GM21526 (cell line): Measurements from ENCODE around the gene ZACN.
"Not testable (repeated sequence)": the region's sequence is repeated elsewhere in the genome, so short reads cannot be mapped to it uniquely, and the experiment has no call there.

ENCODE experiments used
- ATAC-seq: cut with Tn5 transposase; IDR thresholded peaks from one replicate; pipeline ENCODE4 v1.9.1; 2021; ENCODE audit warnings: moderate library complexity; ENCODE audit not compliant: unreplicated experiment, low FRiP score

Gene ZACN

GRCh38 chr17:76053246-76054111 lies 25.5 kb upstream of the ZACN start:
- no peak for ATAC-seq

DNA sequence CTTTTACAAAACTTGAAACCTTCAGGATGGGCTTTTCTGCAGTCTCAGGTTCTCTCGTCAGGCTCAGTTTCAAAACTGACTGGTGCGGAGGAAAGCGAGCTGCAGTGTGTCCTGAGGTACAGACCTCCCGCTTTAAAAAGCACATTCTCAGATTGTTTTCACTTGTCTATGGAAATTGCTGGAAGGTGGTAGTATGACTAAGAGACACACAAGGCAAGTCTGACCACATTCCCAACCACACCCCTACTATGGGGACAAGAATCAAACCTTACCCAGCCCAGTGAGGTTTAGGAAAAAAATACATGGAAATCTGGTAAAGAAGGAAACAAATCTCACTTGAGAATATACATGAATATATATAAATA lies 24.9 kb upstream of the ZACN start:
- ATAC-seq = no peak

DNA sequence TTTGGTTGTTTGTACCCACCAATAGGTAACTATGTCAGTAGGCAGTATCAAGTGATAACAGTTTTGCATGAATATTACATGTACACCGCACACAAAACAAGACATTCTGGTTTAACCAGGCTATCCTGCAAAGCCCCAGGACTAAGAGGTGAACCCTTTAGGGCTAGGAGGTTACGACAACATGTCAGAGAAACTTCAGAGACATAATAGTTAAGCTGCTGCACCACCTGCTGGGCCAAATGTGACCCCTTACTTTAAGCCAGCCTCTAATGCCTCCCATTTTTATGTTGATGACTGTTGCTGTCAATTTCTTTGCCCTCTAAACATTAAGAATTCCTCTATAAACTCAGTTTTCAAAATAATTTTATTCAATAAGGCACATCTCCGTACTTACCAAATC lies 22.1 kb upstream of the ZACN start:
- ATAC-seq = no peak

DNA sequence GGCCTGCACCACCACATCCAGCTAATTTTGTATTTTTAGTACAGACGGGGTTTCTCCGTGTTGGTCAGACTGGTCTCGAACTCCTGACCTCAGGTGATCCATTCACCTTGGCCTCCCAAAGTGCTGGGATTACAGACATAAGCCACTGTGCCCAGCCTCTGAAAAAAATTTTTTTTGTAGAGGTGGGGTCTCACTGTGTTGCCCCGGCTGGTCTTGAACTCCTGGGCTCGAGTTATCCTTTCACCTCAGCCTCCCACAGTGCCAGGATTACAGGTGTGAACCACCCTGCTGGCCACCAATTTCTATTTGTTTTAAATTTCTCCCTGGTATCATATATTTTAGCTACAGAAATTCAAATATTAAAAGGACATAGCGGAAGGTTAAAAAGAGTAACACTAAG lies 20.7 kb upstream of the ZACN start:
- not testable (repeated sequence) for ATAC-seq

GRCh38 chr17:76063875-76064546 lies 15.0 kb upstream of the ZACN start:
- ATAC-seq = peak; percentile 50

- ATAC-seq = no peak
Measured at GRCh38 chr17:76065775-76066174, 13.2 kb upstream of the ZACN start.

DNA sequence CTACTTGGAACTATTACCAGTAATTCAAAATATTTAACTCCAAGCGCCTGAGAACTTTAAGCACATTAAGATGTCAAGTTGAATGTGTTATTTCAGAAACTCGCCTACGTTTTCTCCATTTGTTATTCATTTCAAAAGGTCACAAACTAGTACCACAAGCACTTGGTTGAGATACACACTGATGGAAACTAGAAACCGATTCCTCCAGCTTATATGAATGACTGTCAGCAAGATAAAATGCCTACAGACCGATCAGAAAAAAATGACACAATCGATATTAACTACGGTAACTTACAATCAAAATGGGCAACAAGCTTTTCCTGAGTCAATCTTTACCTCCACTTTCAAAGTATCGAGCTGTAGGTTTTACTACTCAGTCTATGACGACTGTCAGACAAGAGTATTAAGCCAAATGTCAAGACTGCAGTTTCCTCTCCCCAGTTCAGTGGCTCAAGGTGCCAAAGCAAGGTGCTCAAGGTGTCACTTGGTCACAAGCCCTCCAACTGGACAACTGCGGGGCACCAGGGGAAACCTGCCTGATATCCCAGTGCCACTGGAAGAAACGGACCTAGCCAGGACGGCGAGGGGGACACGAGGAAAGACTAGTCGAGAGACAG lies 7.3 kb upstream of the ZACN start:
- ATAC-seq = no peak

DNA sequence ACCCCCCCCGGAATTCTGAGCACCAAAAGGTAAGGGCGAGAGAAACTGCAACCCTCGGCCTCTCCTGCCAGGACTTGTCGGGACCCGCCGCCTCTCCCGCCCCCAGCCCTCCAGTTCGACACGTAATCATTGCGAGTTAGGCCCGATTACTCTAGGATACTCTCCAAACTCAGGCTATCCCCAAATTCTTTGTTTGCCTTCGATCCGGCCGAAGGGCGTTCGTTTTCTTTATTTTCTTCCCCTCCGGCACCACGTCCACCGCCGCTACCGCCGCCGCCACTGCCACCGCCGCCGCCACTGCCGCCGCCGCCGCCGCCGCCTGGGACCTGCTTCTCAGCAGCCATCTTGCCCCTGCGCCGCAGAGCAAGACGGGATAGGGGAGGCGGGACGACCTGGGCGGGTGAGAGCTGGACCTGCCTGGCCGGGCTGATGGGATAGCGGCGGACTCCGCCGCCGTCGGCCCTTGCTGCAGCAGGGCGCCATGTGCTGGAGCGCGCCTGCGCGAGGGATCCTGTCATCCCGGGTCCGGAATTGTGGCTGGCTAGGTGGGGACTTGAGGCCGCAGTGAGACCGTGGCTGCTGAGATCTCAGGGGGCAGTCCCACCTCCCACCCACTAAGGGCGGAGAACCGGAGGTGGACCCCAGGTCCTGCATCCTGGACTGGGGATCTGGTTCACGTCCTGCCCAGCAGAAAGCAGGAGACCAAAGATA lies 6.7 kb upstream of the ZACN start, which contains the start of gene SRP68:
Gene SRP68, minus strand, starts transcription at position 370 of the 711 bp plus-strand sequence. Its CDS starts 26 bp downstream, at position 344.
- peak; percentile 58 for ATAC-seq

- ATAC-seq = no peak
Measured at GRCh38 chr17:76074390-76075363, 4.3 kb upstream of the ZACN start, which contains the start of gene GALR2. Gene GALR2, plus strand, starts transcription at chr17:76074781. Its CDS starts 103 bp downstream, at chr17:76074884.

GRCh38 chr17:76075364-76076145 lies 3.4 kb upstream of the ZACN start:
- no peak for ATAC-seq

GRCh38 chr17:76076146-76076764 lies 2.7 kb upstream of the ZACN start:
- no peak for ATAC-seq

GRCh38 chr17:76076765-76077583 lies 2.0 kb upstream of the ZACN start:
- no peak for ATAC-seq

- no peak for ATAC-seq
Measured at GRCh38 chr17:76077584-76078110, 1.3 kb upstream of the ZACN start.

- ATAC-seq = not testable (repeated sequence)
Measured at GRCh38 chr17:76078370-76078769, 612 bp upstream of the ZACN start.

DNA sequence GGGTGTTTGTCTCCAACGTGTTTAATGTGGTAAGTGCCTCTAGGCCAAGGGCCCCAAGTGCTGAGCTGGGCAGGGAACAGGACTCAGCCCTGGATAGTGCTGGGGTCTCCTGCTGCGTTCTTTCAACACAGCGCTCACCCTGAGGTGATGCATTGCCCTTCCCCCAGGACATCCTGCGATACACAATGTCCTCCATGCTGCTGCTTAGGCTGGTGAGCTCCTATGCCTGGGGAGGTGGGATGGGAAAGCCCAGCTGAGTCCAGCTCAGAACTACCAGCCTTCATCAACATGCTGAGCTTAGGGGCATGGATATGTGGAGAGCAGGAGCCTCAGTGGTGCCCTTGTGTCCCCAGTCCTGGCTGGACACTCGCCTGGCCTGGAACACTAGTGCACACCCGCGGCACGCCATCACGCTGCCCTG lies 563 bp downstream of the ZACN start:
- no peak for ATAC-seq

GRCh38 chr17:76079956-76080767 lies 1.2 kb downstream of the ZACN start:
- no peak for ATAC-seq
